Pancreas (tissue), 10 donors: ENCODE measurements around the gene ZBTB24. TPM values are rescaled to one million over a fixed set of nuclear protein-coding genes. Genes with fewer than 3 reads are reported as not detected.

Experiments used
- ATAC-seq, 4 donors: fragments of 200-7000 bp; cut with Tn5 transposase; one replicate each; pipeline versions ENCODE4 v1.8.0 to v1.9.1; 2020; ENCODE audit warnings: mild to moderate bottlenecking in 4 of 4, moderate library complexity in 4 of 4
- DNase-seq, 6 donors: peaks; one replicate each; pipeline ENCODE4 v3.0.0-alpha.2; 2020
- FAIRE-seq: peaks from 2 replicates; lab custom pipeline; 2012; peaks lifted over from hg19 to GRCh38; lab: Jason Lieb, UNC
- H3K27ac ChIP-seq, 4 donors: fragments of 200-600 bp; sonication (generic); 1 replicate in 3 of 4; 2 replicates in 1 of 4; pipeline versions ENCODE4 v1.5.0 to v1.8.0; 2020
- H3K27me3 ChIP-seq, 4 donors: fragments of 200-600 bp; one replicate each; pipeline ENCODE4 v1.8.0; 2021
- H3K36me3 ChIP-seq, 3 donors: fragments of 200-600 bp; sonication (generic) in 1 of 3; one replicate each; pipeline versions ENCODE4 v1.5.0 to v1.8.0; 2020 to 2021
- H3K4me1 ChIP-seq, 3 donors: fragments of 200-600 bp; one replicate each; pipeline ENCODE4 v1.8.0; 2021
- H3K4me3 ChIP-seq, 4 donors: fragments of 200-600 bp; sonication (generic) in 2 of 4; one replicate each; pipeline versions ENCODE4 v1.5.0 to v1.8.0; 2020 to 2021
- H3K9me3 ChIP-seq, 4 donors: fragments of 200-600 bp; one replicate each; pipeline ENCODE4 v1.8.0; 2021
- whole genome bisulfite sequencing, 2 donors: extraction: QIAGEN DNeasy Blood & Tissue Kit; methylation state at CpG; one replicate each; pipeline ENCODE4 v1.1.7; 2013; 5-methylcytosine and 5-hydroxymethylcytosine counted together
- intact Hi-C, 3 donors: fragments of 100-400 bp; cut with DNase I; formaldehyde crosslinking; loops; one replicate each; pipeline versions ENCODE4 v1.11.1 to v1.14.2; 2022
- polyA plus RNA-seq, 2 donors: library from polyadenylated mRNA; stranded (reverse); fragments of 200-250 nt; gene quantifications; one replicate each; pipeline ENCODE4 v1.2.3, GENCODE V29; 2013
- total RNA-seq, 6 donors: library from RNA; stranded (reverse); fragmentation: NEBNext Ultra II Directional in 4 of 6; extraction: Animal tissue kit (Norgen Biotek cat#: 25700) in 4 of 6; gene quantifications; one replicate each; pipeline versions ENCODE4 v1.2.1 to v1.2.4, GENCODE V29; 2021 to 2023
- TF ChIP-seq, protein P1 (sequence below), 4 donors: fragments of 200-600 bp; sonication (generic) in 3 of 4; IDR thresholded peaks; one replicate each; pipeline versions ENCODE4 v1.5.0 to v1.8.0; 2021; ENCODE audit warnings: antibody characterized with exemption in 4 of 4
- donor health status: healthy with polysubstance abuse.
- donor health status: DM: no; HTN: no; CAD: no; lungs with moderate emphysema.
- donor health status: DM: no; HTN: no; CAD: no.
- donor health status: control.
- donor health status: control.
- donor health status: Bipolar disorder and iron deficiency.
- donor health status: DM: yes; HTN: yes; CAD: no.
- donor health status: DM: no; HTN: no; CAD: no.
- donor health status: DM: no; HTN: no; CAD: no.
- donor health status: DM: yes; HTN: yes; CAD: no.

The ZBTB24 gene
- total and polyA plus RNA-seq, 8 donors, result 2.2 to 4.3 (median 2.8) TPM

DNA sequence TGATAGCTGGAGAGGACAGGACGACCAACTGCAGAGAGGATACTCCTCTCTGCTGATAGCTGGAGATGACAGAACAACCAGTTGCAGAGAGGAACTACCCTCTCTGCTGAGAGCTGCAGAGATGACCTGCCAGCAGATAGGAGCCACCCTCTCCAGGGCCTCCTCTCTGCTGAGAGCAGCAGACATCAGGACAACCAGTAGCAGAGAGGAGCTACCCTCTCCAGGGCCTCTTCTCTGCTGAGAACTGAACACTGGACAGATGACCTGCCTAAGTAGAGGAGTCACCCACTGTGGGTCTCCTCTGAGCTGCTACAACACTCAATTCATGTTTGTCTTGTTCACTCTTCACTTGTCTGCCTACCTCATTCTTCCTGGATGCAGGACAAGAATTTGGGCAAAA lies 27.3 kb upstream of the ZBTB24 start:
- no peak for FAIRE-seq
- no peaks in the 10 kb centered on the region for H3K36me3 ChIP-seq
- DNase-seq, result no peak
- TF ChIP-seq, protein P1, sequence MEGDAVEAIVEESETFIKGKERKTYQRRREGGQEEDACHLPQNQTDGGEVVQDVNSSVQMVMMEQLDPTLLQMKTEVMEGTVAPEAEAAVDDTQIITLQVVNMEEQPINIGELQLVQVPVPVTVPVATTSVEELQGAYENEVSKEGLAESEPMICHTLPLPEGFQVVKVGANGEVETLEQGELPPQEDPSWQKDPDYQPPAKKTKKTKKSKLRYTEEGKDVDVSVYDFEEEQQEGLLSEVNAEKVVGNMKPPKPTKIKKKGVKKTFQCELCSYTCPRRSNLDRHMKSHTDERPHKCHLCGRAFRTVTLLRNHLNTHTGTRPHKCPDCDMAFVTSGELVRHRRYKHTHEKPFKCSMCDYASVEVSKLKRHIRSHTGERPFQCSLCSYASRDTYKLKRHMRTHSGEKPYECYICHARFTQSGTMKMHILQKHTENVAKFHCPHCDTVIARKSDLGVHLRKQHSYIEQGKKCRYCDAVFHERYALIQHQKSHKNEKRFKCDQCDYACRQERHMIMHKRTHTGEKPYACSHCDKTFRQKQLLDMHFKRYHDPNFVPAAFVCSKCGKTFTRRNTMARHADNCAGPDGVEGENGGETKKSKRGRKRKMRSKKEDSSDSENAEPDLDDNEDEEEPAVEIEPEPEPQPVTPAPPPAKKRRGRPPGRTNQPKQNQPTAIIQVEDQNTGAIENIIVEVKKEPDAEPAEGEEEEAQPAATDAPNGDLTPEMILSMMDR (IDR thresholded peaks at IDR 0.05), result no peak
- H3K27me3 ChIP-seq, result no peaks in the 10 kb centered on the region
- H3K4me1 ChIP-seq, result no peaks in the 10 kb centered on the region
- WGBS, 2 donors, result 73 to 75% methylated on average over 1 of the region's 1 CpG
- intact Hi-C loops, result no loop called here
- H3K27ac ChIP-seq, result no peak overlapping the region
- H3K4me3 ChIP-seq, result no peak overlapping the region
- no peak for ATAC-seq
- H3K9me3 ChIP-seq, result no peaks in the 10 kb centered on the region

DNA sequence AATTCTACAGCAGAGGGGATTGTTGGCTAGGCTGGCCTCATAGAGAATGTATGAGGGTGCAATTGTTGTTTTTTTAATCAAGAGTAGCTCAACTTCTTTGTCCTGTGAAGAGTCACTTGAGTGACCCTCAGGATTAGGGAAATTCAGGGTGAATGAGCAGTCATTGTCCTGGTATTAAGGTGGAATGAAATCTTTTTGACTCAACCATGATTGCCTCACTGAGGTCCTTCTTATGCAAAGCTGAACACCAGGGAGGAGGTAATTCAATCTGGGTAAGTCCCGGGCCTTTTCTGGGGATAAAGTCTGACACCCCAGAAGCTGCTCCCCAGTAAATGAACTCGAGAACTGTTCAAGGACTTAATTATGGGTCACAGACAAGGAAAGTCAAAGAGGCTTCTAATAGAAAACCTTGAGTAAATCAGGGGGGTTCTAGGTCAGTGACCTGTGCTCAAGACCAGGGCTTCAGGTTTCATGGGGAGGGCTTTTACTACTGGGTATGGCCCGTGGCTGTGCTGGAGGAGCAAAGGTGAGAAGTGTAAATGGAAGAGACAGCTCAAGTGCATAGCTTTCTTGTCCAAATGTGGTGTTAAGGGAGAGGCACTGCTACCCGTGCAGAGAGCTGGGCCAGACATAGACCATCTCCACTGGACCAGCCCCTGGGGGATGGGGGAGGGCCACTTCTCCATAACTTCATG lies 25.3 kb upstream of the ZBTB24 start:
- no peaks in the 10 kb centered on the region for H3K9me3 ChIP-seq
- TF ChIP-seq, protein P1 (IDR thresholded peaks at IDR 0.05), result no peak
- no peaks in the 10 kb centered on the region for H3K27me3 ChIP-seq
- no peak overlapping the region for H3K27ac ChIP-seq
- no peak for ATAC-seq
- H3K4me1 ChIP-seq, result no peaks in the 10 kb centered on the region
- no peaks in the 10 kb centered on the region for H3K36me3 ChIP-seq
- intact Hi-C loops, result no loop called here
- H3K4me3 ChIP-seq, result no peak overlapping the region
- FAIRE-seq, result no peak
- 82 to 83% methylated on average over 4 of the region's 4 CpGs for WGBS, 2 donors
- DNase-seq, result no peak

DNA sequence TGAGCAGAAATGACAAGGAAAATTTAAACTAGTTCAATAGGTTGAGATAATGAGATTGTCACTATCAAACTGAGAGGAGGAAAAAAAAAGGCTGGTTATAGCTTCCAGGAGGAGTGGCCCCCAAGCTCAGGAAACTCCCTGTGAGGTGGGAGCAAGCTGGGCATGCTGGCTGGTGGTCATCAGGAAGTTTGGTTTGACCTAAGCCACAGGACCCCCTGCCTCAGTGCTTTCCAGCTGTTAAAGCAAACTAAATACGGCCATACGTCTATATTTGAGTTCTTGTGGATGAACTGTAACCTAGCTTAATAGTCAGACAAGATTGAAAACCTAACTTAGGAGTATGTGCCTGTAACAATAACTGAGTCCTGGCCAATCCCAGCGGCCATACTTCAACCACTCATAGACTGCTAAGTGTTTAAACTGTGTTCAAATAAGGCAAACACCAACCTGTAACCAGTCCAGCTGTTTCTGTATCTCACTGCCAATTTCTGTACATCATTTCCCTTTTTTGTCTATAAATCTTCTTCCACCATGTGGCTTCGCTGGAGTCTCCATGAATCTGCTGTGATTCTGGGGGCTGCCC lies 24.6 kb upstream of the ZBTB24 start:
- H3K27ac ChIP-seq, result no peak overlapping the region

DNA sequence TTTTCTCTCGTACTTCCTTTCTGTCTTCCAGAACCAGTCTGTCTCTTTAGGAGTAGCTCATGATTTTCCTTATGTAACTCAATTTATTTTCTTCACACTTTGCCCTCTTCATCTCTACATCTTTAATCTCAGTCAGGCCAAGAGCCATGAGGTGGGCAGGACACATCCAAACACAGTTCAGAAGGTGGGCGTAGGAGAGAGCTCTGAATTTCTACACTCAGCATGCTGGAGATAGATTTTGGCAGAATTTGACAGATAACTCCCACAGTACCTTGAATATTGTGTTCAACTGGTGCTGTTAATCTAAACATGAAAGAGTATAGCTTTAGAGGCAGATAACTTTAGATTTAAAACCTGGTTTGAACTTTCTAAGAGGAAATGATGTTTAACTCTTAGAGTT lies 23.8 kb upstream of the ZBTB24 start:
- intact Hi-C loops, result no loop called here
- no peak for FAIRE-seq
- Histone ChIP-seq H3K9me3 (no peaks in the 10 kb centered on the region), H3K4me1 (no peaks in the 10 kb centered on the region), H3K36me3 (no peaks in the 10 kb centered on the region), H3K27ac (no peak overlapping the region), H3K4me3 (no peak overlapping the region), H3K27me3 (no peaks in the 10 kb centered on the region)
- DNase-seq, result no peak
- TF ChIP-seq, protein P1 (IDR thresholded peaks at IDR 0.05), result no peak
- no peak for ATAC-seq
- 92 to 94% methylated on average over 2 of the region's 2 CpGs for WGBS, 2 donors

More for the DNA sequence above, 24.6 kb upstream of the ZBTB24 start:
- Histone ChIP-seq H3K36me3 (no peaks in the 10 kb centered on the region), H3K27me3 (no peaks in the 10 kb centered on the region), H3K9me3 (no peaks in the 10 kb centered on the region), H3K4me1 (no peaks in the 10 kb centered on the region), H3K4me3 (no peak overlapping the region)
- 82 to 88% methylated on average over 4 of the region's 4 CpGs for WGBS, 2 donors
- intact Hi-C loops, result no loop called here
- TF ChIP-seq, protein P1 (IDR thresholded peaks at IDR 0.05), result no peak
- no peak for FAIRE-seq
- no peak for DNase-seq
- no peak for ATAC-seq

DNA sequence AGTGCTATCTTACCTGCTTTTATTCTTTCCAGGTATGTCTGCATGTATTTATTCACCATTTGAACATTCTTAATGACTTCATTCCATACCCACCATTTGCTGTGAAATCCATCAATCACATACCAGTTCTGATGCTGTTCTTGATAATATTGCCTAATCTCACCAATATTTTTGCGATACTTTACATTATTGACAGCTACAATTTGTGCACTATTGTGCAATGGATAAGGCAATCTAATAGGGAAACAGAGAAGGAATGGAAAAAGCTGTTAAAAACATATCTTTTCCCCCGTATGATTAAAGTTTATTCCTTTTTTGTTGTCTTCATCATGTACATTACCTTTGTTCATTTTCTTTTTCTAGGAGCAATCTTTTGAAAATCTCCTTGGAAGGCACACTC lies 23.3 kb upstream of the ZBTB24 start:
- H3K36me3 ChIP-seq, result no peaks in the 10 kb centered on the region
- 86 to 94% methylated on average over 2 of the region's 2 CpGs for WGBS, 2 donors
- no peaks in the 10 kb centered on the region for H3K9me3 ChIP-seq
- H3K4me3 ChIP-seq, result no peak overlapping the region
- TF ChIP-seq, protein P1 (IDR thresholded peaks at IDR 0.05), result no peak
- no peaks in the 10 kb centered on the region for H3K27me3 ChIP-seq
- H3K4me1 ChIP-seq, result no peaks in the 10 kb centered on the region
- intact Hi-C loops, result no loop called here
- DNase-seq, result no peak
- FAIRE-seq, result no peak
- ATAC-seq, result no peak
- no peak overlapping the region for H3K27ac ChIP-seq
